GM18861 (cell line): ENCODE data around the gene GKAP1.
"Not testable (repeated sequence)": the region's sequence is repeated elsewhere in the genome, so short reads cannot be mapped to it uniquely, and the experiment has no call there.

Experiments used
- ATAC-seq: cut with Tn5 transposase; IDR thresholded peaks from one replicate; pipeline ENCODE4 v1.9.1; 2021; ENCODE audit not compliant: unreplicated experiment

GKAP1 gene

DNA sequence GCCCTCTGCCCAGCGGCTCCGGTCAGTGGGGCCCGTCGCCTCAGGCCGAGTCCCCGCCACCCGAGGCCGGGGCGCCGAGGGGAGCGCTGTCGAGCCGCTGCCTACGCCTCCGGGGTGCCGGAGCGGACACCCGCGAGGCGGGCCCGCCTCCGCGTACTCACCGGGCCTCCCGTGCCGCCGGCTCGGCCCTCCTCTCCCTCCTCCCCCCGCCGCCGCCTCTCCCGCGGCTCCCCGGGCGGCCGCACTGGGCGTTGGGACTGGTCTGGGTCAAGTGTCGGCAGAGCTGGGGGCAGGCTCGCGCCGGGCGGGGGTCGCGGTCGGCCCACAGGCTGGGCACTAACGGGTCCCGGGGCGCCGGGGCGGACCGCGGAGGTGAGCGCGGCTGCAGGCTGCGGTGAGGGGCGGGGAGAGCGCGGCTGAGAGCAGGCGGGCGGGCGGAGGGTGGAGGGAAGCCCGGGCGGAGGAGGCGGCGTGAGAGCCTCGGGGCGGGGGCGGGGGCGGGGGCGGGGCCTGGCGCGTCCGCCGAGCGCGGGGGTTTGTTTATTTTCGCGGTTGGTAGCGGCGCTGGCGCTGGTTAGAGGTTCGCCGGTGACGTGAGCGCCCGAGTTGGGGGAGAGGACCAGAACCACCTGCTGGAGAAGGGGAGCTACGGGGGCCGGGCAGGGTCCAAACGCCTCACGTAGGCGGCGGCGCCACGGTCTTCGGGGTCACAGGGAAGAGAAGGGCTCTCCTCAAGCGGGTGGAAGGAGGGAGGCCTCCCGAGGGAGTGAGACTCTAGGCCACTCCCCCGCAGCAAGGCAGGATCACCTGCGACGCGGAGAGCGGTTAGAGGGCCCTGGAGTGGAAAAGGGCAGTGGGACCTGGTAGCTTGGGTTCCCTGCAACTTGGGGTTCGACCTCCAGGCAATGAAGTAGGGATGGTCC is at the start of gene GKAP1:
TSS of gene GKAP1 (minus strand) at position 414 of the 923 bp plus-strand sequence. CDS start 11,252 bp downstream, outside the sequence.
- peak; percentile 64 for ATAC-seq

GRCh38 chr9:83849895-83850294 is 32.3 kb upstream of the GKAP1 start:
- peak; percentile 56 for ATAC-seq

DNA sequence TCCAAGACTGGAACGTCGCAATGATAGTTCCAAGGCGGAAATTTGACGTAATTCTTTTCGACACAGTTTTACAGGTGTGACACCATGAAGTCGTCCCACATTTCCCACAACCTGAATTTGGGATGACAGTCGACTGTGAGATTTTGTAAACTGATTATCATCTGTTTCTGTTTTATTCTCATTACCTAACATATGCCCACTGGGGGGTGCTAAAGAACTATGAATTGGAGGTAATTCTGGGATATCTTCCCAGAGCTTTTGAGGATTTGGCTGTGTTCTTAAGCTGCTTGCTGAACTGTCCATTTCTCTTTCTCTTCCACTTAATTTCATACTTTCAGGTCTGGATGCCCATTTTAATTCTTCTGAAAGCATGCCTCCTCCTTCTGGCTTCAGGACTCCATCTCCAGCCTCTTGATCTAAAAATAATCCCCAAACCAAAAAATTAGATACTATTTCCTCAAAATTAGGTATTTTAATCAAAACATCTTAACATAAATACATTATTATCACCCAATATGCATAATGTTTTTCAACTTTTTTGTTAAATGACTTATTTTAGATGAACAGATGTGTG is 19.6 kb upstream of the GKAP1 start:
- not testable (repeated sequence) for ATAC-seq

DNA sequence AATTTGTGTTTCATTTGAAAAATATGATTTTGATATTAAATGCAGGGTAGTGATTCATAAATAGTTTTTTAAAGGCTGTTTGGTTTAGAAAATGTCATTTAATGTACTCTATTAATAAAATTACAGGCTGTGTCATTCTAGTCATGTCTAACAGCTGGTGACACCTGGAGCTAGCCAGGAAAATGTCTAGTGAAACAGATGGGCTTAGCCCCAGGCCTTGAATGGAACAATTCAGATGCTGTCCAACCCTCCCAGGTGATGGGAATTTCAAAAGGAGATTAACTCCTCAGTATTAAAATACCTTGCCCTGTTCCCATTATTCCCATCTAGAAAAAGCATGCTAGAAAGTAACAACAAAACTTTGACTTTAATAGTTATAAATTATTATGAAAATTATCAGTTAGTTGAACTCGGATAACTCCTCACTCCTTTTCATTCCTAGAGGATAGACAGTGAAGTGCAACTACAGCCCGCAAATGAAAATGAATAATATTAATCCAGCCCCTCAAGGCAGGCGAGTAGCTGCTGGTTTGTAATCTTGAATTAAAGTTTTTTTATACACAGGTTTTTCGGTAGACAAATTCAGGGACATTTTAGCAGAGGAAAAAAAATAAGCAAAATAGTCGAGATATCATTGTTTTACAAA is 13.0 kb upstream of the GKAP1 start:
- ATAC-seq: not testable (repeated sequence)

GRCh38 chr9:83824986-83825623 is 7.5 kb upstream of the GKAP1 start:
- not testable (repeated sequence) for ATAC-seq

GRCh38 chr9:83817011-83817355 is 586 bp downstream of the GKAP1 start:
- not testable (repeated sequence) for ATAC-seq

- not testable (repeated sequence) for ATAC-seq
Observed at GRCh38 chr9:83815120-83815519, 2.4 kb downstream of the GKAP1 start.

DNA sequence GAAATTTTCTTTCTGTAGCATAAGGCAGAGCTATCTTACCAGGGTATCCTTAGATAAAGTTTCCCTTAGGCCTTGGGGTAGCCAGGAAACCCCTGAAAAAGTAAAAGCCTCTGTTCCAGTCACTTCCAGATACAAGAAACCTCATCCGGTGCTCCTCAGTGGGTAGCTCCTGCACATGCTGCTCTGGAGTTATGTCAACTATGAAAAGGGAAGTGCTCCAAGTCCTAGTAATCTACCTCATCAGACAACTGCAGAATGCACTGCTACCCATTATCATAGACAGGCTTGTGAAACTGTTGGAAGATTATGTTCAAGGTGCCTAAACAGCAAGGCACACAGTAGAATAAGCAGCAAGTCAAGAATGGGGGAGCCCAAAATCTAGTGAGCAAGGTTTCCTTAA is 8.4 kb downstream of the GKAP1 start:
- ATAC-seq: not testable (repeated sequence)

DNA sequence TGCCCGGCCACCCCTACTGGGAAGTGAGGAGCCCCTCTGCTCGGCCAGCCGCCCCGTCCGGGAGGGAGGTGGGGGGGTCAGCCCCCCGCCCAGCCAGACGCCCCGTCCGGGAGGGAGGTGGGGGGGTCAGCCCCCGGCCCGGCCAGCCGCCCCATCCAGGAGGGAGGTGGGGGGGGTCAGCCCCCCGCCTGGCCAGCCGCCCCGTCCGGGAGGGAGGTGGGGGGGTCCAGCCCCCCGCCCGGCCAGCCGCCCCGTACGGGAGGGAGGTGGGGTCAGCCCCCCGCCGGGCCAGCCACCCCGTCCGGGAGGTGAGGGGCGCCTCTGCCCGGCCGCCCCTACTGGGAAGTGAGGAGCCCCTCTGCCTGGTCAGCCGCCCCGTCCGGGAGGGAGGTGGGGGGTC is 13.1 kb downstream of the GKAP1 start:
- not testable (repeated sequence) for ATAC-seq

DNA sequence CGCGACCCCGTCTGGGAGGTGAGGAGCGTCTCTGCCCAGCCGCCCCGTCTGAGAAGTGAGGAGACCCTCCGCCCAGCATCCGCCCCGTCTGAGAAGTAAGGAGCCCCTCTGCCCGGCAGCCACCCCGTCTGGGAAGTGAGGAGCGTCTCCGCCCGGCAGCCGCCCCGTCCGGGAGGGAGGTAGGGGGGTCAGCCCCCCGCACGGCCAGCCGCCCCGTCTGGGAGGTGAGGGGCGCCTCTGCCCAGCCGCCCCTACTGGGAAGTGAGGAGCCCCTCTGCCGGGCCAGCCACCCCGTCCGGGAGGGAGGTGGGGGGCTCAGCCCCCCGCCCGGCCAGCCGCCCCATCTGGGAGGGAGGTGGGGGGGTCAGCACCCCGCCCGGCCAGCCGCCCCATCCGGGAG is 13.6 kb downstream of the GKAP1 start:
- ATAC-seq: not testable (repeated sequence)

- no peak for ATAC-seq
Observed at GRCh38 chr9:83800236-83801033, 17.1 kb downstream of the GKAP1 start.

GRCh38 chr9:83794051-83794450 is 23.5 kb downstream of the GKAP1 start:
- ATAC-seq: no peak

GRCh38 chr9:83792746-83793145 is 24.8 kb downstream of the GKAP1 start:
- no peak for ATAC-seq

- no peak for ATAC-seq
Observed at GRCh38 chr9:83778164-83778563, 39.4 kb downstream of the GKAP1 start.

DNA sequence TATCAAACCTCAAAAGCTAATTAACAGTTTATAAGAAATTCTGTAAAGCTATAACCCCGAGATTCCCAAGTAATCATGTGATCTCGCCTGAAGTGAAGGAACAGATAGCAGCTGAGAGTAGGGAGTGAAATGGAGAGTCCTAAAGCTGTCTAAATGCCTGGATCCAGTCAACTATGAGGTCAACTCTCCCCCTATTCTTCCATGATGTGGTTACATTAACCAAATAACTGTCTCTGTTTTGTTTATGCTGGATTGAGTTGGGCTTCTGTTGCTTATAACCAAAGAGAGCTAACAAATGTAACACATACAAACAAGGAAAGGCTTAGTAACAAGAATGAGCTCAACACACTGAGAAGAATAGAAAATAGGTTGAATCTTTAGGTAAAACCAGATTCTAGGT is 41.6 kb downstream of the GKAP1 start:
- ATAC-seq: no peak

- no peak for ATAC-seq
Observed at GRCh38 chr9:83772860-83773259, 44.7 kb downstream of the GKAP1 start.

DNA sequence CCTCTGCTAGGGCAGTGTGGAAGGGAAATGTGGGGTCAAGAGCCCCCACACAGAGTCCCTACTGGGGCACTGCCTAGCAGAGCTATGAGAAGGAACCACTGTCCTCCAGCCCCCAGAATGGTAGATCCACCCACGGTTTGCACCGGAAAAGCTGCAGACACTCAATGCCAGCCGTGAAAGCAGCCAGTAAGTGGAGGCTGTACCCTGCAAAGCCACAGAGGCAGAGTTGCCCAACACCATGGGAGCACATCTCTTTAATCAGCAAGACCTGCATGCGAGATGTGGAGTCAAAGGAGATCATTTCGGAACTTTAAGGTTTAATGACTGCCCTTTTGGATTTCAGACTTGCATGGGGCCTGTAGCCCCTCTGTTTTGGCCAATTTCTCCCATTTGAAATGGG is 52.2 kb downstream of the GKAP1 start:
- no peak for ATAC-seq

GRCh38 chr9:83754383-83754977 is 63.1 kb downstream of the GKAP1 start:
- ATAC-seq: peak; percentile 81

DNA sequence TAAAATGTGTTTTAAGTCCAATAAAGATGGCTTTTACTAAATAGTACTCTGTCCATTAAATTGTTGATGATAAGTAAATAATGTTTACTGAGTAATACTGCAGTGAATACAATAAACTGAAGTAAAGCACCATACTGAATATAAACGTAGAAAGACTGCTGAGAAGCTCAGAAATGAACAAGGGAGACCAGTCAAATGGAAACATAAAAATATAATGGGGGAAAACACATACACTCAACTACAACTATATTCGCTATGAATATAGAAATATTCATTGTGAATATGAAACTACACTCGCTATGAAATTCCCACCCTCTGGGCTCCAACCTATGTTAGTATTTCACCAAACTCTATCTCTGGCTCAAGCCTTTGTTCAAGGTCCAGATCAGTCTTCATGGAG is 67.9 kb downstream of the GKAP1 start:
- ATAC-seq: no peak

DNA sequence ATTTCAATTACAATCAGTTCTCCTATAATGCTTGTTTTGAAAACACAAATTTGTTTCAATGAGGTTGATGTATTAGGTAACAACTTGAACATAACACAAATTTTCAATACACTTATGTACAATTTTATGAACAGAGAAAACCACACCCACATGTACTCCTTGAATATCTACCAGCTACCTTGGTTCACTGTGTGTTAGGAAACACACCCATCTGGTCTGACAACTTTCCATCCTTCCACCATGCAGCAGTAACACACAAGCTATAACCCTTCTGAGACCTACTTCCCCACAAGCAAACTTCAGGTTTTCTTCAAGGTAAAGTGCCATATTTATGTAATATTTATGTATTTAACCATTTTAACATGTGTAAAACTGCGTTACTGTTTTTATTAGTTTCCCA is 73.4 kb downstream of the GKAP1 start:
- no peak for ATAC-seq
